Upper lobe of left lung (tissue), 4 donors: Measurements from ENCODE around the gene ENGASE.

Source experiments
- EP300 ChIP-seq, 4 donors: sonication (generic); formaldehyde crosslinking; IDR thresholded peaks; one replicate each; pipeline ENCODE4 v1.5.1; 2017; ENCODE audit warnings: antibody characterized with exemption in 4 of 4, control low read depth in 2 of 4
- POLR2A ChIP-seq, 4 donors: fragments of 450-650 bp; IDR thresholded peaks; one replicate each; pipeline ENCODE4 v1.5.1; 2016 to 2017; ENCODE audit warnings: antibody characterized with exemption in 4 of 4, mild to moderate bottlenecking in 2 of 4
- POLR2AphosphoS5 ChIP-seq, 2 donors: sonication (generic); formaldehyde crosslinking; IDR thresholded peaks; one replicate each; pipeline ENCODE4 v1.5.1; 2017; ENCODE audit warnings: antibody characterized with exemption in 2 of 2
- TF ChIP-seq, protein P1 (sequence below), 6 experiments: fragments of 450-650 bp in 4 of 6; fragments of 200-600 bp in 2 of 6; sonication (generic) in 2 of 6; IDR thresholded peaks; one replicate each; pipeline ENCODE4 v1.5.1; 2016 to 2019; ENCODE audit warnings: antibody characterized with exemption in 6 of 6

- TF ChIP-seq POLR2AphosphoS5 (IDR thresholded peaks at IDR 0.05) (no peak), POLR2A (IDR thresholded peaks at IDR 0.05) (no peak), EP300 (IDR thresholded peaks at IDR 0.05) (no peak)
- TF ChIP-seq, protein P1, sequence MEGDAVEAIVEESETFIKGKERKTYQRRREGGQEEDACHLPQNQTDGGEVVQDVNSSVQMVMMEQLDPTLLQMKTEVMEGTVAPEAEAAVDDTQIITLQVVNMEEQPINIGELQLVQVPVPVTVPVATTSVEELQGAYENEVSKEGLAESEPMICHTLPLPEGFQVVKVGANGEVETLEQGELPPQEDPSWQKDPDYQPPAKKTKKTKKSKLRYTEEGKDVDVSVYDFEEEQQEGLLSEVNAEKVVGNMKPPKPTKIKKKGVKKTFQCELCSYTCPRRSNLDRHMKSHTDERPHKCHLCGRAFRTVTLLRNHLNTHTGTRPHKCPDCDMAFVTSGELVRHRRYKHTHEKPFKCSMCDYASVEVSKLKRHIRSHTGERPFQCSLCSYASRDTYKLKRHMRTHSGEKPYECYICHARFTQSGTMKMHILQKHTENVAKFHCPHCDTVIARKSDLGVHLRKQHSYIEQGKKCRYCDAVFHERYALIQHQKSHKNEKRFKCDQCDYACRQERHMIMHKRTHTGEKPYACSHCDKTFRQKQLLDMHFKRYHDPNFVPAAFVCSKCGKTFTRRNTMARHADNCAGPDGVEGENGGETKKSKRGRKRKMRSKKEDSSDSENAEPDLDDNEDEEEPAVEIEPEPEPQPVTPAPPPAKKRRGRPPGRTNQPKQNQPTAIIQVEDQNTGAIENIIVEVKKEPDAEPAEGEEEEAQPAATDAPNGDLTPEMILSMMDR (IDR thresholded peaks at IDR 0.05) = no peak
Observed at GRCh38 chr17:79131274-79131635, 56.6 kb downstream of the ENGASE start.
